Vagina (tissue), 2 donors: ENCODE data around the gene TRIM56.
A peak's percentile ranks its signal among the peaks of the same experiment; 100 is the strongest.

ENCODE experiments used
- POLR2A ChIP-seq, 2 donors: fragments of 450-650 bp; IDR thresholded peaks; one replicate each; pipeline ENCODE4 v1.6.1; 2017; ENCODE audit warnings: antibody characterized with exemption in 2 of 2, mild to moderate bottlenecking in 2 of 2, moderate library complexity in 2 of 2
- POLR2AphosphoS5 ChIP-seq, 2 donors: sonication (generic); formaldehyde crosslinking; IDR thresholded peaks; one replicate each; pipeline ENCODE4 v1.9.0; 2017; ENCODE audit warnings: antibody characterized with exemption in 2 of 2, mild to moderate bottlenecking in 2 of 2, low read depth in 1 of 2; ENCODE audit not compliant: insufficient read depth in 1 of 2
- TF ChIP-seq, protein P1 (sequence below), 3 experiments: fragments of 450-650 bp in 2 of 3; fragments of 200-600 bp in 1 of 3; sonication (generic) in 1 of 3; IDR thresholded peaks; one replicate each; pipeline ENCODE4 v1.5.1; 2017 to 2019; ENCODE audit warnings: antibody characterized with exemption in 3 of 3, mild to moderate bottlenecking in 2 of 3, moderate library complexity in 2 of 3

DNA sequence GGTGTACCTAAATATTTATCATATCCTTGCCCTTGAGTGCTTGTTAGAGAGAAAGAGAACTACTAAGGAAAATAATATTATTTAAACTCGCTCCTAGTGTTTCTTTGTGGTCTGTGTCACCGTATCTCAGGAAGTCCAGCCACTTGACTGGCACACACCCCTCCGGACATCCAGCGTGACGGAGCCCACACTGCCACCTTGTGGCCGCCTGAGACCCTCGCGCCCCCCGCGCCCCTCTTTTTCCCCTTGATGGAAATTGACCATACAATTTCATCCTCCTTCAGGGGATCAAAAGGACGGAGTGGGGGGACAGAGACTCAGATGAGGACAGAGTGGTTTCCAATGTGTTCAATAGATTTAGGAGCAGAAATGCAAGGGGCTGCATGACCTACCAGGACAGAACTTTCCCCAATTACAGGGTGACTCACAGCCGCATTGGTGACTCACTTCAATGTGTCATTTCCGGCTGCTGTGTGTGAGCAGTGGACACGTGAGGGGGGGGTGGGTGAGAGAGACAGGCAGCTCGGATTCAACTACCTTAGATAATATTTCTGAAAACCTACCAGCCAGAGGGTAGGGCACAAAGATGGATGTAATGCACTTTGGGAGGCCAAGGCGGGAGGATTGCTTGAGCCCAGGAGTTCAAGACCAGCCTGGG, 53.1 kb downstream of the TRIM56 start:
- TF ChIP-seq, protein P1, sequence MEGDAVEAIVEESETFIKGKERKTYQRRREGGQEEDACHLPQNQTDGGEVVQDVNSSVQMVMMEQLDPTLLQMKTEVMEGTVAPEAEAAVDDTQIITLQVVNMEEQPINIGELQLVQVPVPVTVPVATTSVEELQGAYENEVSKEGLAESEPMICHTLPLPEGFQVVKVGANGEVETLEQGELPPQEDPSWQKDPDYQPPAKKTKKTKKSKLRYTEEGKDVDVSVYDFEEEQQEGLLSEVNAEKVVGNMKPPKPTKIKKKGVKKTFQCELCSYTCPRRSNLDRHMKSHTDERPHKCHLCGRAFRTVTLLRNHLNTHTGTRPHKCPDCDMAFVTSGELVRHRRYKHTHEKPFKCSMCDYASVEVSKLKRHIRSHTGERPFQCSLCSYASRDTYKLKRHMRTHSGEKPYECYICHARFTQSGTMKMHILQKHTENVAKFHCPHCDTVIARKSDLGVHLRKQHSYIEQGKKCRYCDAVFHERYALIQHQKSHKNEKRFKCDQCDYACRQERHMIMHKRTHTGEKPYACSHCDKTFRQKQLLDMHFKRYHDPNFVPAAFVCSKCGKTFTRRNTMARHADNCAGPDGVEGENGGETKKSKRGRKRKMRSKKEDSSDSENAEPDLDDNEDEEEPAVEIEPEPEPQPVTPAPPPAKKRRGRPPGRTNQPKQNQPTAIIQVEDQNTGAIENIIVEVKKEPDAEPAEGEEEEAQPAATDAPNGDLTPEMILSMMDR (IDR thresholded peaks at IDR 0.05) = peak; percentile 57 to 87 (median 70)
- TF ChIP-seq POLR2A (IDR thresholded peaks at IDR 0.05) = no peak
- peak; percentile 64 to 76 for TF ChIP-seq POLR2AphosphoS5 (IDR thresholded peaks at IDR 0.05; ENCODE audit: insufficient read depth in 1 of 2, low read depth in 1 of 2)
